ENCODE data around the gene CCDC9B. TPM values are rescaled to one million over a fixed set of nuclear protein-coding genes. Genes with fewer than 3 reads are reported as not detected.

The CCDC9B gene
- total and polyA plus RNA-seq, 2 experiments from 2014 or later: 19.6 to 33.1 TPM

DNA sequence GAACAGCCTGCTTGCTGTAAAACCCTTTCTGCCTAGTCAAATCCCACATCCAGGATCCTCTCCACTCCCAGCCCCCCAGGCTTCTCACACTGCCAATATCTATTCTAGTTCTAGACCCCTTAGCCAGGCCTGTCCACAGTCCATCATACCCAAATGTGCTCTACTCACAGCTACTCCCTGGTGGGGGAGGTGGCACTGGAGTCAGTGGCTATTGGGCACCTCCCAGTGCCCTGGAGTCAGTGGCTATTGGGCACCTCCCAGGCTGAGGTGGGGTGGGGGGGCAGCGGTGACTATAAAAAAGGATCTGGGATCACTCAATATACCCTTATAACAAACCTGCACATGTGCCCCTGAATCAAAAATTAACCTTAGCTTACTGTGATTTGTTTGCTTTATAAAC lies 16.5 kb upstream of the CCDC9B start:
- no peak overlapping the region for H3K9ac ChIP-seq
- no peak overlapping the region for H2AFZ ChIP-seq
- H3K9me2 ChIP-seq (ENCODE audit: insufficient read depth): no peaks in the 10 kb centered on the region
- no peak overlapping the region for H3K27ac ChIP-seq
- H3K36me3 ChIP-seq (ENCODE audit: low read depth): no peaks in the 10 kb centered on the region
- H3K4me2 ChIP-seq (ENCODE audit: unreplicated experiment): peak overlapping the region; percentile 93
- in situ Hi-C loops (cut with MboI): no loop called here
- H3K79me2 ChIP-seq (ENCODE audit: insufficient read depth): no peaks in the 10 kb centered on the region
- H4K20me1 ChIP-seq (ENCODE audit: insufficient read depth): no peaks in the 10 kb centered on the region
- WGBS, 2 experiments (ENCODE audit: low coverage in 1 of 2, low lambda C conversion rate in 2 of 2, missing lambda C conversion rate in 2 of 2): 44 to 46% methylated on average over 1 of the region's 1 CpG
- no peak for DNase-seq
- H3K4me1 ChIP-seq (ENCODE audit: insufficient read depth): no peaks in the 10 kb centered on the region
- TF ChIP-seq EZH2phosphoT487 (IDR thresholded peaks at IDR 0.05; ENCODE audit: insufficient read depth, low read depth): no peak
- no peak for TF ChIP-seq EZH2 (IDR thresholded peaks at IDR 0.05; ENCODE audit: insufficient read depth, poor library complexity, severe bottlenecking)
- no peak overlapping the region; the same call in 1 of the 2 replicates for H3K4me3 ChIP-seq
- H3K27me3 ChIP-seq (replicated peaks; ENCODE audit: insufficient read depth): peaks cover 4% of the 10 kb centered on the region; the same call in 1 of the 2 replicates
- H3K9me3 ChIP-seq (ENCODE audit: low read depth): no peaks in the 10 kb centered on the region
- H3F3A ChIP-seq (ENCODE audit: insufficient read depth): no peaks in the 10 kb centered on the region

DNA sequence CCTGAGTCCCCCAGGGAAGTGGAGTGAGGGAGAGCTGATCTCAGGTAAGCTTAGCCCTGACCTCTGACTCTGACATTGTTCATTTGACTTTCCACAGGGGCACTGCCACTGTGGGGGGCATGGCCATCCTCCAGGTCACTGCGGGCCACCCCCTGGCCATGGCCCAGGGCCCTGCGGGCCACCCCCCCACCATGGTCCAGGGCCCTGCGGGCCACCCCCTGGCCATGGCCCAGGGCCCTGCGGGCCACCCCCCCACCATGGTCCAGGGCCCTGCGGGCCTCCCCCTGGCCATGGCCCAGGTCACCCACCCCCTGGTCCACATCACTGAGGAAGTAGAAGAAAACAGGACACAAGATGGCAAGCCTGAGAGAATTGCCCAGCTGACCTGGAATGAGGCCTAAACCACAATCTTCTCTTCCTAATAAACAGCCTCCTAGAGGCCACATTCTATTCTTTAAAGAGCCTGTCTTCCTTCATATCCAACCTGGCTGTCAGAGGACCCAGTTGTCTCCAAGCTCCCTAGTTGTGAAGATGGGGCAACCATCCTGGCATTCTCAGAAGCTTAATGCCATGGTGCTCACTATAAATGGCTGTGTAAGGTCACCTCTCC lies 15.3 kb upstream of the CCDC9B start:
- no peak overlapping the region for H2AFZ ChIP-seq
- no peak overlapping the region for H3K9ac ChIP-seq
- no peak for DNase-seq
- H3K4me1 ChIP-seq (ENCODE audit: insufficient read depth): no peaks in the 10 kb centered on the region
- H3K36me3 ChIP-seq (ENCODE audit: low read depth): no peaks in the 10 kb centered on the region
- 70 to 77% methylated on average over 2 to 5 of the region's 5 CpGs for WGBS, 2 experiments (ENCODE audit: low coverage in 1 of 2, low lambda C conversion rate in 2 of 2, missing lambda C conversion rate in 2 of 2)
- H3K4me2 ChIP-seq (ENCODE audit: unreplicated experiment): no peak overlapping the region
- no peaks in the 10 kb centered on the region for H3K79me2 ChIP-seq (ENCODE audit: insufficient read depth)
- H3K27me3 ChIP-seq (replicated peaks; ENCODE audit: insufficient read depth): peaks cover 4% of the 10 kb centered on the region; the same call in 1 of the 2 replicates
- no peaks in the 10 kb centered on the region for H3K9me2 ChIP-seq (ENCODE audit: insufficient read depth)
- H3K9me3 ChIP-seq (ENCODE audit: low read depth): no peaks in the 10 kb centered on the region
- H4K20me1 ChIP-seq (ENCODE audit: insufficient read depth): no peaks in the 10 kb centered on the region
- no peaks in the 10 kb centered on the region for H3F3A ChIP-seq (ENCODE audit: insufficient read depth)
- in situ Hi-C loops (cut with MboI): no loop called here
- H3K27ac ChIP-seq: no peak overlapping the region
- TF ChIP-seq EZH2phosphoT487 (IDR thresholded peaks at IDR 0.05; ENCODE audit: insufficient read depth, low read depth) (no peak), EZH2 (IDR thresholded peaks at IDR 0.05; ENCODE audit: insufficient read depth, poor library complexity, severe bottlenecking) (no peak)
- H3K4me3 ChIP-seq: no peak overlapping the region

DNA sequence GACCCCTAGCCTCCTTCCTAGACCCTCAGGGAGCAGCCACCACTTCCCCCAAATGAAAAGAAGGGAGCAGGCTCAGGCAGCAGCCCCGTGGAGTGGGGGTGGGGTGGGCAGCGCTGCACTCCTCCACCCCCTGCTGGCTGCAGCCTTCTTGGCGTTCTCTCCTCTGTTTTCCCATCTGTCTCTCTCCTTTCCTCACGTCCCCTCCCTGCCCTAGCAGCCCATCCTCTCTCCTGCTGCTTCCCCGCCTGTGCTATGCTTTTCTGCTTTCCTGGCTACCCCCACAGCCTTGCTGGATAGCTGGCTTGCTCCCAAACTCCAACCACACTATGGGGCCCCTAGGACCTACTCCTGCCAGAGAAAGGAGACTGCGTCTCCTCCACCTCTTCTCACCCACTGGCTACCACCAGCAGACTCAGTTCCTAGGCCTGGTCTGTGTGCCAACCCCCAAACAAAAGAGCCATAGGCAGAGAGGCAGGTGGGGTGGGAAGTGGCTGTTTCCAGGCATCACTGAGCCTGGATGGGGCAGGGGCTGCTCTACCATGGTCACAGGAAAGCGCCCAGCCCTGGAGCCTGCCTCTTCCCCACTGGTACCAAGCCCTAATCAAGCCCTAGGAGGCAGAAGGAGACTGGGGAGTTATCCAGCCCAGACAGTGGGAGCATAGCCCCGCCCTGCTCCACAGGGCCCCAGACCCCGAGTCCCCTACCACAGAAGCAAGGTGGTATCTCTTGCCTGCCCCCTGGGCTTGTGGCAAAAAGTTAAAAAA lies 13.9 kb upstream of the CCDC9B start:
- Histone ChIP-seq H3K4me3 (no peak overlapping the region), H3K9me3 (ENCODE audit: low read depth) (no peaks in the 10 kb centered on the region), H3K9ac (no peak overlapping the region), H3K27me3 (replicated peaks; ENCODE audit: insufficient read depth) (peaks cover 4% of the 10 kb centered on the region; the same call in 1 of the 2 replicates), H3K4me1 (ENCODE audit: insufficient read depth) (no peaks in the 10 kb centered on the region), H3F3A (ENCODE audit: insufficient read depth) (no peaks in the 10 kb centered on the region), H3K27ac (no peak overlapping the region), H3K79me2 (ENCODE audit: insufficient read depth) (no peaks in the 10 kb centered on the region), H3K4me2 (ENCODE audit: unreplicated experiment) (no peak overlapping the region), H3K9me2 (ENCODE audit: insufficient read depth) (no peaks in the 10 kb centered on the region), H2AFZ (no peak overlapping the region), H4K20me1 (ENCODE audit: insufficient read depth) (no peaks in the 10 kb centered on the region), H3K36me3 (ENCODE audit: low read depth) (no peaks in the 10 kb centered on the region)
- in situ Hi-C loops (cut with MboI): no loop called here
- TF ChIP-seq EZH2phosphoT487 (IDR thresholded peaks at IDR 0.05; ENCODE audit: insufficient read depth, low read depth) (no peak), EZH2 (IDR thresholded peaks at IDR 0.05; ENCODE audit: insufficient read depth, poor library complexity, severe bottlenecking) (no peak)
- WGBS, 2 experiments (ENCODE audit: low coverage in 1 of 2, low lambda C conversion rate in 2 of 2, missing lambda C conversion rate in 2 of 2): 30 to 45% methylated on average over 8 to 9 of the region's 9 CpGs
- DNase-seq: peak; percentile 54

DNA sequence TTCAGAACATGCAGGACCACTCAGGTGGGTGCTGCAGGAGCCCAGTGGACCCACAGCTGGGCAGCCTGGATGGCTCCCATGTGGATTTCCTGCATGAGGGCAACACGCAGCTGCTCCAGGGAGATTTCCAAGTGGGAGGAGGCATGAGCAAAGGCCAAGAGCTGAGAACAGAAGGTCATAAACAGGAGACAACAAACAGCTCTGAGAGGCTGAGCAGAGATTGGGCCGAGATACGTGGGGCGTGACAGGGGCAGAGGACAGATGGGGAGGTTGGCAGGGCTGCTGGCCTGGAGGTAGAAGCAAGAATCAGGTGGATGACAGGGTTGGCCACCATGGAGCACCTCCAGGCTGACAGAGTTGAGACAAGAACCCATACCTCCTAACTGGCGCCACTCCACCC lies 13.0 kb upstream of the CCDC9B start:
- H3K4me3 ChIP-seq: no peak overlapping the region
- no peaks in the 10 kb centered on the region for H3K9me2 ChIP-seq (ENCODE audit: insufficient read depth)
- TF ChIP-seq EZH2phosphoT487 (IDR thresholded peaks at IDR 0.05; ENCODE audit: insufficient read depth, low read depth) (no peak), EZH2 (IDR thresholded peaks at IDR 0.05; ENCODE audit: insufficient read depth, poor library complexity, severe bottlenecking) (no peak)
- H3K4me2 ChIP-seq (ENCODE audit: unreplicated experiment): no peak overlapping the region
- 70 to 74% methylated on average over 5 of the region's 5 CpGs for WGBS, 2 experiments (ENCODE audit: low coverage in 1 of 2, low lambda C conversion rate in 2 of 2, missing lambda C conversion rate in 2 of 2)
- no peaks in the 10 kb centered on the region for H3K9me3 ChIP-seq (ENCODE audit: low read depth)
- in situ Hi-C loops (cut with MboI): no loop called here
- no peaks in the 10 kb centered on the region for H3F3A ChIP-seq (ENCODE audit: insufficient read depth)
- no peak overlapping the region for H2AFZ ChIP-seq
- no peaks in the 10 kb centered on the region for H4K20me1 ChIP-seq (ENCODE audit: insufficient read depth)
- no peaks in the 10 kb centered on the region for H3K79me2 ChIP-seq (ENCODE audit: insufficient read depth)
- no peak for DNase-seq
- H3K4me1 ChIP-seq (ENCODE audit: insufficient read depth): no peaks in the 10 kb centered on the region
- H3K27ac ChIP-seq: no peak overlapping the region
- no peaks in the 10 kb centered on the region for H3K36me3 ChIP-seq (ENCODE audit: low read depth)
- H3K27me3 ChIP-seq (replicated peaks; ENCODE audit: insufficient read depth): no peaks in the 10 kb centered on the region
- no peak overlapping the region for H3K9ac ChIP-seq

Measured in GM23248 (cell line).